Transverse colon (tissue), 3 donors: ENCODE data around the gene MID1.

Source experiments
- EP300 ChIP-seq: sonication (generic); formaldehyde crosslinking; IDR thresholded peaks from one replicate; pipeline ENCODE4 v1.6.1; 2017; ENCODE audit warnings: antibody characterized with exemption, low read depth
- POLR2A ChIP-seq: fragments of 450-650 bp; IDR thresholded peaks from one replicate; pipeline ENCODE4 v1.6.1; 2016; ENCODE audit warnings: antibody characterized with exemption, mild to moderate bottlenecking, moderate library complexity
- TF ChIP-seq, protein P1 (sequence below), 5 experiments: fragments of 200-600 bp in 3 of 5; fragments of 450-650 bp in 2 of 5; sonication (generic) in 3 of 5; IDR thresholded peaks; 1 replicate in 2 of 5; 2 replicates in 3 of 5; pipeline ENCODE4 v1.5.1; 2016 to 2017; ENCODE audit warnings: antibody characterized with exemption in 5 of 5, inconsistent platforms in 3 of 5, mild to moderate bottlenecking in 2 of 5, moderate library complexity in 1 of 5

DNA sequence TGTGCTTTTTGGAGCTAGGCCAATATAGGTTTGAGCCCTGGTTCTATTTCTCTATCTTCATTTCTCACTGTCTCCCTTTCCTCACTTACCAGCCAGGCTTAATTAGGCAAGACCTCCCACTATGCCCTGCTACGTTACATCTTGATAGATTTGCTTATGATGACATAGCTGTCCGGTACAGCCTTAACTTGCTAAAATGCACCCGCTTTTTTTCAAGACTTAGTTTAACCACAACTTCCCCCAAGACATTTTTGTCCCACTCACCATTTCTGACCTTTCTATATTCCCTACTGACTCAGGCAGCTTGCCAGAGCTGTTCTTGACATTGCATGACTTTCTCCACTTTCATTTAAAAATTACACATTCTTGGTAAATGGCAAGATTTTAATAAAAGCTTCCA is 152.6 kb downstream of the MID1 start:
- TF ChIP-seq, protein P1, sequence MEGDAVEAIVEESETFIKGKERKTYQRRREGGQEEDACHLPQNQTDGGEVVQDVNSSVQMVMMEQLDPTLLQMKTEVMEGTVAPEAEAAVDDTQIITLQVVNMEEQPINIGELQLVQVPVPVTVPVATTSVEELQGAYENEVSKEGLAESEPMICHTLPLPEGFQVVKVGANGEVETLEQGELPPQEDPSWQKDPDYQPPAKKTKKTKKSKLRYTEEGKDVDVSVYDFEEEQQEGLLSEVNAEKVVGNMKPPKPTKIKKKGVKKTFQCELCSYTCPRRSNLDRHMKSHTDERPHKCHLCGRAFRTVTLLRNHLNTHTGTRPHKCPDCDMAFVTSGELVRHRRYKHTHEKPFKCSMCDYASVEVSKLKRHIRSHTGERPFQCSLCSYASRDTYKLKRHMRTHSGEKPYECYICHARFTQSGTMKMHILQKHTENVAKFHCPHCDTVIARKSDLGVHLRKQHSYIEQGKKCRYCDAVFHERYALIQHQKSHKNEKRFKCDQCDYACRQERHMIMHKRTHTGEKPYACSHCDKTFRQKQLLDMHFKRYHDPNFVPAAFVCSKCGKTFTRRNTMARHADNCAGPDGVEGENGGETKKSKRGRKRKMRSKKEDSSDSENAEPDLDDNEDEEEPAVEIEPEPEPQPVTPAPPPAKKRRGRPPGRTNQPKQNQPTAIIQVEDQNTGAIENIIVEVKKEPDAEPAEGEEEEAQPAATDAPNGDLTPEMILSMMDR (IDR thresholded peaks at IDR 0.05) = no peak
- TF ChIP-seq POLR2A (no peak), EP300 (no peak)
